ENCODE data around the gene PPFIBP1.

GRCh38 chr12:27614866-27615265, 90.9 kb downstream of the PPFIBP1 start:
- TF ChIP-seq CTCF (IDR thresholded peaks at IDR 0.05): no peak
- no peak for TF ChIP-seq POLR2A (IDR thresholded peaks at IDR 0.05)
- TF ChIP-seq EP300 (IDR thresholded peaks at IDR 0.05): no peak
